ENCODE data around the gene FYTTD1. TPM values are rescaled to one million over a fixed set of nuclear protein-coding genes. Genes with fewer than 3 reads are reported as not detected.

FYTTD1 gene
- total and polyA plus RNA-seq, 2 donors (not counting 1 experiment from before 2014, with no cell fraction given) = 6.2 to 110 TPM

GRCh38 chr3:197811343-197811742 is 61.7 kb downstream of the FYTTD1 start:
- no peak for TF ChIP-seq CTCF (IDR thresholded peaks at IDR 0.05)
- no peak for TF ChIP-seq EZH2 (IDR thresholded peaks at IDR 0.05; ENCODE audit: borderline replicate concordance, insufficient read depth, low read depth, low read length, poor library complexity, severe bottlenecking)
- Mint-ChIP-seq H3K4me3 (no peak overlapping the region), H3K27ac (no peak overlapping the region), H3K4me1 (peaks cover 37% of the 10 kb centered on the region), H3K9me3 (ENCODE audit: insufficient read depth) (no peaks in the 10 kb centered on the region), H3K27me3 (no peaks in the 10 kb centered on the region)
- Histone ChIP-seq H3K27me3 (replicated peaks in 1 of 4; ENCODE audit: control extremely low read depth in 1 of 4, control insufficient read depth in 3 of 4, insufficient read depth in 4 of 4, low read length in 3 of 4) (no peaks in the 10 kb centered on the region), H3K9ac (ENCODE audit: low read length) (no peak overlapping the region), H3K9me3 (ENCODE audit: control extremely low read depth in 1 of 3, control insufficient read depth in 2 of 3, insufficient read depth in 1 of 3, low read length in 2 of 3) (no peaks in the 10 kb centered on the region), H3K27ac (ENCODE audit: low read length in 2 of 2) (no peak overlapping the region), H3K4me1 (ENCODE audit: control insufficient read depth in 2 of 2, insufficient read depth in 2 of 2, low read length in 2 of 2) (peaks cover 9% of the 10 kb centered on the region in 2 donors), H3K4me3 (ENCODE audit: control extremely low read depth in 1 of 5, extremely low read depth in 1 of 5, insufficient read depth in 1 of 5, low read depth in 2 of 5, low read length in 4 of 5) (no peak overlapping the region), H3K79me2 (ENCODE audit: control insufficient read depth, insufficient read depth, low read length) (peaks cover 90% of the 10 kb centered on the region), H3K4me2 (replicated peaks; ENCODE audit: low read depth, low read length, poor library complexity, severe bottlenecking) (no peak overlapping the region), H4K20me1 (ENCODE audit: control insufficient read depth, insufficient read depth, low read length, poor library complexity, severe bottlenecking) (peaks cover 56% of the 10 kb centered on the region), H3K36me3 (replicated peaks in 1 of 2; ENCODE audit: control extremely low read depth in 1 of 2, control insufficient read depth in 1 of 2, extremely low read depth in 1 of 2, insufficient read depth in 2 of 2, low read length in 1 of 2) (peaks cover 5 to 6% of the 10 kb centered on the region in 2 experiments), H2AFZ (ENCODE audit: insufficient read depth, low read depth, low read length, poor library complexity, severe bottlenecking) (no peak overlapping the region)
- ChIA-PET CTCF (no interaction called here), POLR2A (no interaction called here)
- DNase-seq (no peak), ATAC-seq (ENCODE audit: low read depth) (no peak)
- no CpG with 5 or more reads among the region's 3 CpGs for WGBS (ENCODE audit: insufficient coverage)
- intact Hi-C loops (cut with micrococcal nuclease) = no loop called here

- no CpG with 5 or more reads among the region's 4 CpGs for WGBS (ENCODE audit: insufficient coverage)
- H3K9ac ChIP-seq (ENCODE audit: low read length) = no peak overlapping the region
- no peak for DNase-seq
- no peaks in the 10 kb centered on the region for H3K9me3 ChIP-seq (ENCODE audit: control extremely low read depth in 1 of 3, control insufficient read depth in 2 of 3, insufficient read depth in 1 of 3, low read length in 2 of 3)
- H2AFZ ChIP-seq (ENCODE audit: insufficient read depth, low read depth, low read length, poor library complexity, severe bottlenecking) = no peak overlapping the region
- H3K4me1 ChIP-seq (ENCODE audit: control insufficient read depth in 2 of 2, insufficient read depth in 2 of 2, low read length in 2 of 2) = peaks cover 4 to 5% of the 10 kb centered on the region in 2 donors
- H3K27ac ChIP-seq (ENCODE audit: low read length in 2 of 2) = no peak overlapping the region
- CTCF ChIA-PET = no interaction called here
- H3K4me3 ChIP-seq (ENCODE audit: control extremely low read depth in 1 of 5, extremely low read depth in 1 of 5, insufficient read depth in 1 of 5, low read depth in 2 of 5, low read length in 4 of 5) = no peak overlapping the region
- peaks cover 70% of the 10 kb centered on the region for H3K79me2 ChIP-seq (ENCODE audit: control insufficient read depth, insufficient read depth, low read length)
- H3K27me3 ChIP-seq (replicated peaks in 1 of 4; ENCODE audit: control extremely low read depth in 1 of 4, control insufficient read depth in 3 of 4, insufficient read depth in 4 of 4, low read length in 3 of 4) = no peaks in the 10 kb centered on the region
- no peak overlapping the region for H3K4me2 ChIP-seq (replicated peaks; ENCODE audit: low read depth, low read length, poor library complexity, severe bottlenecking)
- no peak for ATAC-seq (ENCODE audit: low read depth)
- Mint-ChIP-seq H3K4me1 (peaks cover 20% of the 10 kb centered on the region), H3K4me3 (no peak overlapping the region), H3K9me3 (ENCODE audit: insufficient read depth) (no peaks in the 10 kb centered on the region), H3K27ac (no peak overlapping the region), H3K27me3 (no peaks in the 10 kb centered on the region)
- H4K20me1 ChIP-seq (ENCODE audit: control insufficient read depth, insufficient read depth, low read length, poor library complexity, severe bottlenecking) = peaks cover 42% of the 10 kb centered on the region
- POLR2A ChIA-PET = no interaction called here
- peaks cover 5 to 12% of the 10 kb centered on the region in 2 experiments for H3K36me3 ChIP-seq (replicated peaks in 1 of 2; ENCODE audit: control extremely low read depth in 1 of 2, control insufficient read depth in 1 of 2, extremely low read depth in 1 of 2, insufficient read depth in 2 of 2, low read length in 1 of 2)
- intact Hi-C loops (cut with micrococcal nuclease) = no loop called here
- no peak for TF ChIP-seq CTCF (IDR thresholded peaks at IDR 0.05)
- TF ChIP-seq EZH2 (IDR thresholded peaks at IDR 0.05; ENCODE audit: borderline replicate concordance, insufficient read depth, low read depth, low read length, poor library complexity, severe bottlenecking) = no peak
These were observed 64.7 kb downstream of the FYTTD1 start for GRCh38 chr3:197814372-197814771.

Measured in B cell (primary cell).